CD4-positive, alpha-beta T cell treated with Interferon gamma for 1 hour (primary cell): ENCODE results near the gene ZNF394.

Source experiments
- DNase-seq: peaks from one replicate; pipeline ENCODE4 v3.0.0-alpha.2; 2020

The ZNF394 gene

GRCh38 chr7:99447943-99448342, 52.1 kb downstream of the ZNF394 start:
- no peak for DNase-seq

DNA sequence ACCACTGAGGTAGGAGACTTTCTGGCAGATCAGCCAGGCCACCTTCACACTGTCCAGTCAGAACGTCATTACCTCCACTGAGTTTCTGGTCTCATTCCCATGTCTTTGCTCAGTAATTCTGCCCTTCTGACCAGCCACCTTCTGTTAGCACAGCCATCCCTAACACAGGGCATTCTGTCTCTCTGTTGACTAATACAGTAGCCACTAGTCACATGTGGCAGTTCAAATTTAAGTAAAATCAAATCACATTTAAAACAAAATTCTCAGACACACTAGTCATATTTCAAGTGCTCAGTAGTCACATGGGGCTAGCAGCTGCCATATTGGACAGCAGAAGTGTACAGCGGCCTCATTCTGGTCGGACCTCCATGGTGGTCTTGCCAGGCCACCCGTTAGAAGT, 54.0 kb downstream of the ZNF394 start:
- no peak for DNase-seq
